ENCODE results near the gene PRKCE.

Gene PRKCE

DNA sequence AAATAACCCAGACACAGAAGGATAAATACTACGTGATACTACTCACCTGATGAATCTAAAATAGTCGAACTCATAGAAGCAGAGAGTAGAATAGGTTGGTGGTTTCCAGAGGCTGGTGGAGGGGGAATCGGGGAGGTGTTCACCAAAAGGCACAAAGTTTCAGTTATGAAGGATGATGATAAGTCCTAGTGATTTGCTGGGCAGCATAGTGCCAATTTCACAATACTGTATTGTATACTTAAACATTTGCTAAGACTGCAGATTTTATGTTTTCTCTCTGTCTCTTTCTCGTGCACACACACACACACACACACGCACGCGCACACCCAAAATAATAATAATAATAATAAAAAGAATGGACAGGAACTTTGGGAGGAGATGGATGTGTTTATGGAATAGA is 425.4 kb downstream of the PRKCE start:
- no peak for FAIRE-seq
- no peak for TF ChIP-seq CTCF (IDR thresholded peaks at IDR 0.05; ENCODE audit: insufficient read depth, missing control alignments)
- DNase-seq (ENCODE audit: insufficient read length, low spot score): no peak

DNA sequence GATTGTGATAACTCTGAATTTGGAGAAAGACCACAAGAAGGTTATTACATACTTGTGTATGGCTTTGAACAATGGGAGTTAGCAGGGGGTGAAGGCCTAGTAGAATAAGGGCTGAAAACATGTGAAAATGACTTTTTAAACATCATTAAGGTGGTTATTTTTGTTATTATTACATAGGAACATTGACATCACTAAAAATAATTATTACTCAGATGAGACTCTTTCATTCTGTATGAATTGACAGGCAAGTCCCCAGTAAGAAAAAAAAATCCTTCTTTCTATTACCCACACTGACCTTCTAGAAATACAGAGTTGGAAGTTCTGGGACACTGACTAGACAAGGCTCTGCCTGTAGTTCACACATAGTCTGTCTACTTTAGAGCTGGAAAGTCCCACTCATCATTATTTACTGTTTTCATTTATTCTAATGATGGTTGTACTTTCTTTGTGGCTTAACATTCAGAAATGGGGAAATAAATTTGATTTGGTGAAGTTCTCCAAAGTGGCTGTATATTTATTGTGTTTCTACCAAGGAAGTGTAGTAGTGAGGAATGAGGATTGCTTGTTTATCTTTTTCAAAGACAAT is 426.1 kb downstream of the PRKCE start:
- TF ChIP-seq CTCF (IDR thresholded peaks at IDR 0.05; ENCODE audit: insufficient read depth, missing control alignments): no peak
- no peak for DNase-seq (ENCODE audit: insufficient read length, low spot score)
- no peak for FAIRE-seq

GRCh38 chr2:46079985-46080560 is 428.6 kb downstream of the PRKCE start:
- FAIRE-seq (no peak), DNase-seq (ENCODE audit: insufficient read length, low spot score) (no peak)
- no peak for TF ChIP-seq CTCF (IDR thresholded peaks at IDR 0.05; ENCODE audit: insufficient read depth, missing control alignments)

- FAIRE-seq: no peak
- no peak for DNase-seq (ENCODE audit: insufficient read length, low spot score)
- no peak for TF ChIP-seq CTCF (IDR thresholded peaks at IDR 0.05; ENCODE audit: insufficient read depth, missing control alignments)
Observed at GRCh38 chr2:46082531-46083485, 431.3 kb downstream of the PRKCE start.

DNA sequence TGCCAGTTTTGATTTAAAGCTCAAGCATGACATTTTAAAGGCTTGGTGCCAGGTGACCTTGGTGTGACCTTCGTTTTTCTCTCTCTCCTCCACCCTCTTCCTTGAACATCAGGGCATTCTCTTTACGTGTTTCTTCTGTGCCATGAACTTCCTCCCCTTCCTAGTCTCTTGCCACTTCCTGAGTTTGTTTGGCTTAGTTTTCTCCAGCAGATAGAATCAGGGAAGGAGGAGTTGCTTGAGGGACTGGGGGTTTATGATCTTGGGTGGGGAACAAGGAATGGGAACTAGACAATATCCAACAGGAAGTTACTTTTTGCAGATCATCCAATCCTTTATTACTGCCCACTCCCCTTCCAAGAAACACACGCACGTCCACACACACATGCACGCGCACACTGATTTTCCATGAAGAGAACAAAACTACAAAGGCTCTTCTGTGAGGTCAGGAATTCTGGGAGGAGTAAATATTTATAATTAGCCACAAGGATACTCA is 435.1 kb downstream of the PRKCE start:
- no peak for FAIRE-seq
- no peak for TF ChIP-seq CTCF (IDR thresholded peaks at IDR 0.05; ENCODE audit: insufficient read depth, missing control alignments)
- no peak for DNase-seq (ENCODE audit: insufficient read length, low spot score)

DNA sequence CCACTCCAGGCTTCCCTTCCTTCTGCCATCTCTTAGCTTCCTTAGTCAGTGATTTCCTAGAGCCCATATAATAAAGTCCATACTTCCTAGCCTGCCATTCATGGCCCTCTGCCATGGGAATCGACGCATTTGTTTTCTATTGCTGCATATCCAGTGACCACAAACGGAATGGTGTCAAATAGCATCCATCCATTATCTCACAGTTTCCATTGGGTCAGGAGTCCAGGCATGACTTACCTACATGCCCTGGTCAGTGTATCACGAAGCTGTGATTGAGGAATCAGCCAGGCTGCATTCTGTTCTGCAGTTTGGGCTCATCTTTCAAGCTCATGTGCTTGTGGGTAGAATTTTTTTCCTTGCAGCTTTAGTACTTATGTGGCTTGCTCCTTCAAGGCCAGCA is 436.0 kb downstream of the PRKCE start:
- no peak for DNase-seq (ENCODE audit: insufficient read length, low spot score)
- no peak for TF ChIP-seq CTCF (IDR thresholded peaks at IDR 0.05; ENCODE audit: insufficient read depth, missing control alignments)
- no peak for FAIRE-seq

Data from D721Med (cell line).